ENCODE results near the gene KLHL5.

Gene KLHL5

GRCh38 chr4:39044364-39044955 lies 17.6 kb upstream of the KLHL5 start:
- peak; percentile 98 for DNase-seq

GRCh38 chr4:39044956-39045826 lies 16.8 kb upstream of the KLHL5 start:
- peak; percentile 61 for DNase-seq

DNA sequence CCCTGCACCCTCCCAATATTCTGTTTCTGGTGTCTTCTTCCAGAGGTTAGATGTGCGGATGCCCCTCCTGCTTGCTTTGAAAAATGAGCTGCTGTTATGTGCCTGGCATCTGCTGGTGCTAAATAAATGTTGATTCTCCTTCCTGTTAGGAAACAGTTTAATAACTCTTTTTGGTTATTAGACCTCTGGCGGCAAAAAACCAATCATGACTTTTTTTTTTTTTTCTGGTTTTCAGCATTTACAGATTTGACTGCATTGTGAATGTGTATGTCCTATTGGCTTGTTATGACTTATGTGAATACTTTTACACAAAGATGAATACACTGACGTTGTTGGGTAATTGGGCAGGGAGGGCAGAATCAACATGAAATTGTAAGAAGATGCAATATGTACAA lies 16.2 kb upstream of the KLHL5 start:
- DNase-seq, result peak; percentile 44

DNA sequence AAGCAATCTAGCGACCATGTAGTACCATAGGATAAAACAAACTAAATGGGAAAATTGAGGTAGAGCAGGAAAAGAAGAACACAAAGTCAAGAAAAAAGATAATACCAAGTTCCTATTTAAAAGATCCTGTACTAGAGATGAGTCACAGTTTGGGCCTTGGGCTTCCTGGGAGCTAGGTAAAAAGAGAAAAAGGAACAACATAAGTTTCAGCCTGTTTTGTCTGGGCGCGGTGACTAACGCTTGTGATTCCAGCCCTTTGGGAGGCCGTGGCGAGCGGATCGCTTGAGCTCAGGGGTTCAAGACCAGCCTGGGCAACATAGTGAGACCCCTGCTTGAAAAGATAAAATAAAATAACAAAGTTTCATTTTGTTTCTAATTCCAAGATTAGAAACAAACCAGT lies 15.8 kb upstream of the KLHL5 start:
- peak; percentile 19 for DNase-seq

- no peak for DNase-seq
These were observed 14.4 kb upstream of the KLHL5 start for GRCh38 chr4:39047681-39048080.

GRCh38 chr4:39048311-39048710 lies 13.7 kb upstream of the KLHL5 start:
- peak; percentile 33 for DNase-seq

- DNase-seq, result no peak
These were observed 11.4 kb upstream of the KLHL5 start for GRCh38 chr4:39050590-39050989.

DNA sequence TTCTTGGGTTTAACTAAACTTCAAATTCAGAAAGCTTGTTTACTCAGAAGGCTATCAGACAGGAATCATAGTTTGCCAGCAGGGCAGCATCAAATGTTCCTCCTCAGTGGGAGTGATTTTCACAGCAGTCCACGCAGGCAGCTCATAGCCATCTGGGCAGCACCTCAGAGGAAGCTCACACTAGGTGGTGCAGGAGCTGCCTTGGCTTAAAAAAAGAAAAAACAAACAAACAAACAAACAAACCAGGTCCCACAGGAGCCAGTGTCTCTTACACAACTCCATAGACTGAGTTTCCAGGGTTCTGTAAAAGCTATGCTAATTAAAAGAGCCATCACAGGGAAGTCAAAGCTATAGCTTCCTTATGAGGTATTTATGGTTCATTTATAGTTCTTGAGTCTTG lies 10.5 kb upstream of the KLHL5 start:
- no peak for DNase-seq

DNA sequence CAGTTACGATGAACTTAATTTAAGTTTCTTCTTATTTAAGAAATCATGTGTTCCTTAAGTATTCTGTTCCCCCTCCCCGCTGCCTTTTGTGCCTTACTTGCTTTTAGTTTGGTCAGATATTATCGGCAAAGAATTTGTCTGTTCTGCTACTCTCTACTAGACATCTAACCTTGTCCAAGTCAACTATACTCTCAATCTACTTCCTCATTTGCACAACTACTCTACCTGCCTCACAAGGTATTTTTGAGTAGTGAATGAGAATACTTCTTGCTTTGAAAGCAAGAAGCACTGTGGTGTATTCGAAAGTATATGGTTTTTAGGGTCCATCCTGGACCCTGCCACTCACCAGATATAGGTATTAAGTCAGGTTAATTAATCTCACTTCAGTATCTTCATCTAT lies 8.0 kb upstream of the KLHL5 start:
- no peak for DNase-seq

GRCh38 chr4:39054497-39054896 lies 7.5 kb upstream of the KLHL5 start:
- no peak for DNase-seq

DNA sequence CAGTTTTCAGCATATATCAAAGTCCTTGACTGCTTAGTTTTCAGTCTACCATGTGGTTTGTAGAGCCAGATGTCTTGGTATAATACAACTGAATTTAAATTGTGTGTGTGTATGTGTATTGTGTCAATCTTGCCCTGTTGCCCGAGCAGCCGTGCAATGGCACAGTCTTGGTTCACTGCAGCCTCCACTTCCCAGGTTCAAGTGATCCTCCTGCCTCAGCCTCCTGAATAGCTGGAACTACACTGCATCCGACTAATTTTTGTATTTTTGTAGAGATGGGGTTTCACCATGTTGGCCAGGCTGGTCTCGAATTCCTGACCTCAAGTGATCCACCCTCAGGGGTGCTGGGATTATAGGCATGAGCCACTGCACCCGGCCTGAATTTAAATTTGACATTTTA lies 6.0 kb upstream of the KLHL5 start:
- no peak for DNase-seq

- no peak for DNase-seq
These were observed 575 bp upstream of the KLHL5 start for GRCh38 chr4:39061457-39061856.

GRCh38 chr4:39062770-39063097 lies 702 bp downstream of the KLHL5 start:
- DNase-seq, result no peak

DNA sequence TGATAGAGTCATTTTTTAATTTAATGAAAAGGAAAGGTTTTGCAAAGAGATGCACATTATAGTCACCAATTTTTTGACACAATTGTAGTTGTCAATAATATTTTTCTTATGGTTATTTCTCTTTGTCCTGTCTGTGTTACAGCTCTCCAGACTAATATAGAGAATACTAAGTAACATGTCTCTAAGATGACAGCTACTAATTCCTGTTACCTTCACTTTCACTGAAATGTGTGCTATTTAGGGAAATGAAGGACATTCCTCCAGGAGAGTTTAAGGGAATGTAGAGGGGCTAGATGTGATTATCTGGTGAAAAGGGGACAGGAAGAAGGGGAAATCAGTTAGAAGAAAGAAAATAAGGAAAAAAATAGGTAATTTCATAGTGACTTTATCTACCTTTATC lies 1.4 kb downstream of the KLHL5 start:
- DNase-seq, result no peak

DNA sequence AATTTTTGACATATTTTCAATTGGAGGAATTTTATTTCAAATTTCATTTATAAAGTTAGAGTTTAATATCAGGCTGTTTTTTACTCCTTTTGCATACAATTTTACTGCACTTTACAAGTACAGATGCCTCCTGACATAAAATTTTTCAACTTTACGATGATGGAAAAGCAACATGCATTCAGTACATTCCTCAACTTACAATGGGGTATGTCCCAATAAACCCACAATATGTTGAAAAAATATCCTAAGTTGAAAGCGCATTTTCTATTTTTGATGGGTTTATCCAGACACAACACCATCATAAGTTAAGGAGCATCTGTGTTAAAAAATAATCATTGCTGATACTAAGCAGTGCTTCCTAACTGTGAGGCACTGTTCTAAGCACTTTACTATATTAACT lies 4.3 kb downstream of the KLHL5 start:
- no peak for DNase-seq

GRCh38 chr4:39067031-39067430 lies 5.0 kb downstream of the KLHL5 start:
- DNase-seq, result no peak

DNA sequence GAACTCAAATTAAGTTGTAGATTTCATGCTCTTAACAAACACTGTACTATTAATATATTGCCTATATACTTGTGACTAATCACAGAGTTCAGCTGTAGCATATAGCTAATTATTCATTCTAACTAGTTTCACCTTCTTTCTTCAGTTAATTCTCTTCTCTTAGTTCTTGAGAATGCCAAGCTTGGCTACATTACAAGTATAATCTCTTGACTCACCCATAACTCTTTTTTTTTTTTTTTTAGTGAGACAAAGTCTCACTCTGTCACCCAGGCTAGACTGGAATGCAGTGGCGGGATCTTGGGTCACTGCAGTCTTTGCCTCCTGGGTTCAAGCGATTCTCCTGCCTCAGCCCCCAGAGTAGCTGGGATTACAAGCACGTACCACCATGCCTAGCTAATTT lies 5.4 kb downstream of the KLHL5 start:
- DNase-seq, result no peak

GRCh38 chr4:39068907-39069306 lies 6.9 kb downstream of the KLHL5 start:
- no peak for DNase-seq

GRCh38 chr4:39078829-39079228 lies 16.8 kb downstream of the KLHL5 start:
- no peak for DNase-seq

GRCh38 chr4:39083164-39083563 lies 21.1 kb downstream of the KLHL5 start:
- no peak for DNase-seq

DNA sequence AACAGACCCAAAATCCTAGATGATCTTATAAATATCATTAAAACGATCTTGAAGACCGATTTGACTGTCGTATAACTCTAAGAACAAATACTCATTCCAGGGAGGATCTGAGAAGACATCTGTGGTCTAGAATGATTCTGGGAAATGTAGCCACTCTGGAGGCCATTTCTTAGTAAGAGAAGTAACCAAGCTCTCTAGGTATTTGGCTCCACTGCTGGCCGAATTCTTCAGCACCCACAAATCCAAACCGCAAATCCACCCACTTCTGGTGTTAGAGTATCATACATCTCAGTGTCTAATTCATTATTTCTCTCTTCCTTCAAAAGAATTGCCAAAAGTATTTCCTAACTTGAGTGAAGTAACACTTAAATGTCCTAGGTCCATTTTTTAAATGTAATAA lies 23.9 kb downstream of the KLHL5 start:
- no peak for DNase-seq

DNA sequence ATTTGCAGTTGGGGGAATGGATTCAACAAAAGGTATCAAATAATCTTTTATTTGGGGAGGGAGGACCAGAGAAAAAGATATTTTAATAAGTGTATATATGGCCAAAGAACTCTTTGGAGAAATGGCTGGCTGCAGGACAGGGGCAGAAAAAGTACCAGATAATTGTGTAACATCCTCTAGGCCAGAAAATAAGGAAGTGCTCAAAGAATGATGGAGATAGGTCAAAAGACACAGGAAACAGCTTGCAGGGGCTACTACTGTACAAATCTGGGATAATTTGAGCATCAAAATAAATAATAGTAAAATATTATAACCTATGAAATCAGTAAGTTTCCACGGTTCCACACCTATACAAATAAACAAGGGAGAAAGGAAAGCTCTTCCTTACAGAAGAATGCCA lies 34.8 kb downstream of the KLHL5 start:
- DNase-seq, result no peak

- DNase-seq, result no peak
These were observed 35.3 kb downstream of the KLHL5 start for GRCh38 chr4:39097290-39097689.

DNA sequence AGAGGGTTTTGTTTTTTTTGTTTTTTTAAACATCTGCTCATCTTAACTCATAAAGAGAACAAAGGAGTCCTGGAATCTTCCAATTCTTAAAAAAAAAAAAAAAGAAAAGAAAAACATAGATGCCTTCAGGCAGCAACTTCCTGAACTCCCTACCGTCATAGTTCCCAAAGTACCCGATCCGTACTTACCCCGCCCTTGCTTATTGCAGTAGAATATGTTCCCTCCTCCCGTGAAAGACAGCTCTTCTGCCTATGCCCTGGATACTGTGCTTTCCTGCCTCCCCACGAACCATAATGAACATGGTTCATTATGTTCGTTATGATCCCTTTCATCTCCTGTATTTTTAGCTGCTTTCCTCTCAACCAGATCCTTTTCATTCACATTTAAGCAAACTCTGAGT lies 40.3 kb downstream of the KLHL5 start:
- DNase-seq, result no peak

DNA sequence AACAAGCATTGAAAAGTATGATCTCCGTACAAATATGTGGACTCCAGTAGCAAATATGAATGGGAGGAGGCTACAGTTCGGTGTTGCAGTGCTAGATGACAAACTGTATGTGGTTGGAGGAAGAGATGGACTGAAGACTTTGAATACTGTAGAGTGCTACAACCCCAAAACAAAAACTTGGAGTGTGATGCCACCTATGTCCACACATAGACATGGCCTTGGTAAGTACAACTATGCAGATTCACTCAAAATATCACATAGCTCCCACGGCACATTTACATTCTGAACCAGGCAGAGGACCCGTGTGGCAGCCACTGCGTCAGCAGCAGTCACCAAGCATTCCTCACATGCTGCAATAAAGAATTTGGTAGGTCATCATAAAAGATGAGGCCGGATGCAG lies 41.3 kb downstream of the KLHL5 start:
- DNase-seq, result no peak
